Superior temporal gyrus (tissue), 1 donor: ENCODE results near the gene EYS.

Experiments
- DNase-seq: peaks from one replicate; pipeline ENCODE4 v3.0.0-alpha.2; 2016; ENCODE audit errors: extremely low spot score

The EYS gene

GRCh38 chr6:65707126-65707826 lies at the start of gene EYS:
Gene EYS, minus strand, starts transcription at chr6:65707226. Its CDS starts 211,816 bp downstream, at chr6:65495410.
- DNase-seq: no peak

- DNase-seq: no peak
Measured at GRCh38 chr6:65746302-65746701, 39.3 kb upstream of the EYS start.

GRCh38 chr6:65745614-65746013 lies 38.6 kb upstream of the EYS start:
- no peak for DNase-seq

GRCh38 chr6:65728879-65729479 lies 22.0 kb upstream of the EYS start:
- no peak for DNase-seq

- DNase-seq: no peak
Measured at GRCh38 chr6:65719101-65719500, 12.1 kb upstream of the EYS start.

GRCh38 chr6:65711531-65711930 lies 4.5 kb upstream of the EYS start:
- DNase-seq: no peak

GRCh38 chr6:65709099-65709830 lies 2.2 kb upstream of the EYS start:
- no peak for DNase-seq

GRCh38 chr6:65708162-65708561 lies 1.1 kb upstream of the EYS start:
- no peak for DNase-seq

GRCh38 chr6:65706436-65706835 lies 590 bp downstream of the EYS start:
- no peak for DNase-seq

- no peak for DNase-seq
Measured at GRCh38 chr6:65701325-65701724, 5.7 kb downstream of the EYS start.

GRCh38 chr6:65700561-65700960 lies 6.5 kb downstream of the EYS start:
- DNase-seq: no peak

- no peak for DNase-seq
Measured at GRCh38 chr6:65692109-65692508, 14.9 kb downstream of the EYS start.

- DNase-seq: no peak
Measured at GRCh38 chr6:65680232-65680631, 26.8 kb downstream of the EYS start.

- no peak for DNase-seq
Measured at GRCh38 chr6:65671922-65672321, 35.1 kb downstream of the EYS start.

- DNase-seq: no peak
Measured at GRCh38 chr6:65667916-65668656, 38.9 kb downstream of the EYS start.

- no peak for DNase-seq
Measured at GRCh38 chr6:65650086-65650485, 56.9 kb downstream of the EYS start.

- no peak for DNase-seq
Measured at GRCh38 chr6:65649392-65649791, 57.6 kb downstream of the EYS start.

- DNase-seq: no peak
Measured at GRCh38 chr6:65646544-65646943, 60.5 kb downstream of the EYS start.

GRCh38 chr6:65642776-65643175 lies 64.2 kb downstream of the EYS start:
- no peak for DNase-seq

GRCh38 chr6:65638047-65638831 lies 68.8 kb downstream of the EYS start:
- no peak for DNase-seq

- DNase-seq: no peak
Measured at GRCh38 chr6:65637289-65638046, 69.6 kb downstream of the EYS start.
